Loucy (cell line): ENCODE results near the gene CPXCR1.
"Not testable (repeated sequence)": the region's sequence is repeated elsewhere in the genome, so short reads cannot be mapped to it uniquely, and the experiment has no call there.

ENCODE experiments used
- H2AFZ ChIP-seq: fragments of 200-600 bp; sonication (generic); 2 replicates; pipeline ENCODE4 v1.6.0; 2016; ENCODE audit warnings: antibody characterized with exemption, mild to moderate bottlenecking, low read length, moderate library complexity
- H3F3A ChIP-seq: fragments of 200-600 bp; 2 replicates; pipeline ENCODE4 v1.6.0; 2016; ENCODE audit warnings: antibody characterized with exemption, low read depth, mild to moderate bottlenecking
- H3K27me3 ChIP-seq: fragments of 200-600 bp; sonication (generic); 2 replicates; pipeline ENCODE4 v1.6.1; 2014; ENCODE audit warnings: low read length, mild to moderate bottlenecking; ENCODE audit not compliant: insufficient read depth, poor library complexity, severe bottlenecking
- H3K36me3 ChIP-seq: fragments of 200-600 bp; sonication (generic); 2 replicates; pipeline ENCODE4 v1.6.1; 2016; ENCODE audit warnings: low read length; ENCODE audit not compliant: insufficient read depth
- H3K4me1 ChIP-seq: fragments of 200-600 bp; sonication (generic); 2 replicates; pipeline ENCODE4 v1.5.1; 2014; ENCODE audit warnings: low read length, mild to moderate bottlenecking; ENCODE audit not compliant: insufficient read depth, poor library complexity, severe bottlenecking
- H3K4me2 ChIP-seq: fragments of 200-600 bp; sonication (generic); 2 replicates; pipeline ENCODE4 v1.6.0; 2014; ENCODE audit warnings: antibody characterized with exemption, low read length, low read depth, mild to moderate bottlenecking; ENCODE audit not compliant: poor library complexity, severe bottlenecking
- H3K4me3 ChIP-seq: fragments of 200-600 bp; sonication (generic); 2 replicates; pipeline ENCODE4 v1.5.1; 2014; ENCODE audit warnings: low read length, mild to moderate bottlenecking, mixed read lengths; ENCODE audit not compliant: poor library complexity, severe bottlenecking
- H3K79me2 ChIP-seq: fragments of 200-600 bp; sonication (generic); 2 replicates; pipeline ENCODE4 v1.6.1; 2014; ENCODE audit warnings: low read length; ENCODE audit not compliant: insufficient read depth
- H3K9ac ChIP-seq: fragments of 200-600 bp; sonication (generic); 2 replicates; pipeline ENCODE4 v1.6.0; 2014; ENCODE audit warnings: mild to moderate bottlenecking, low read depth, low read length, moderate library complexity; ENCODE audit not compliant: poor library complexity, severe bottlenecking
- H3K9me2 ChIP-seq: fragments of 200-600 bp; sonication (generic); replicated peaks from 2 replicates; pipeline ENCODE4 v1.6.1; 2016; ENCODE audit warnings: low read depth, low read length, mixed read lengths
- H3K9me3 ChIP-seq: fragments of 200-600 bp; sonication (generic); 2 replicates; pipeline ENCODE4 v1.6.1; 2014; ENCODE audit warnings: mild to moderate bottlenecking, antibody characterized with exemption, low read length, low read depth; ENCODE audit not compliant: insufficient read depth
- H4K20me1 ChIP-seq: fragments of 200-600 bp; sonication (generic); 2 replicates; pipeline ENCODE4 v1.6.0; 2014; ENCODE audit warnings: antibody characterized with exemption, low read length, mild to moderate bottlenecking; ENCODE audit not compliant: insufficient read depth, poor library complexity, severe bottlenecking
- EZH2phosphoT487 ChIP-seq: fragments of 200-600 bp; IDR thresholded peaks from 2 replicates; pipeline ENCODE4 v1.6.1; 2018; ENCODE audit warnings: antibody characterized with exemption, mild to moderate bottlenecking, moderate library complexity, borderline replicate concordance
- TF ChIP-seq, protein P1 (sequence below): fragments of 200-600 bp; sonication (generic); conservative IDR thresholded peaks from 2 replicates; pipeline ENCODE4 v1.5.1; 2014; ENCODE audit warnings: mild to moderate bottlenecking, antibody characterized with exemption, low read length

The CPXCR1 gene

DNA sequence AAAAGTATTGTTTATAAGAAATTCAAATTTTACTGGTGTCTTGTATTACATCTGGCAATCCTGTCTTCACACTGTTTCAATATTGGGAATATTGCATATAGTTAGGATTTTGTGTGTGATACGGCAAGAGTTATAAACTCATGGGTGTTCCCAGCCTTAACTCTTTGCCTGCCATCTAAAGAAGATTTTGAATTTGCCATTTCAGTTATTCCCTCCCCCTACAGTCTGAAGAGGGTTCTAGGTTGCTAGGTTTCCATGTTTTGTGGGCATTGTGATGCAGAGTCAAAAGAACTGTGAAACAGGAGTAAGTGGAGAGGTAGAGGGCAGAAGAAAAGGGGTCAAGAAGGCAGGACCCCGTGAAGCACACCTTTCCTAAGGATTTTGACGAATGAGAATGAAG lies at the start of gene CPXCR1:
Gene CPXCR1, plus strand, starts transcription at position 301 of the 400 bp plus-strand sequence. CDS start 6,190 bp downstream, outside the sequence.
- Histone ChIP-seq H3K4me2 (no peak within 1 kb of the TSS), H4K20me1 (no peaks in the 10 kb centered on the region), H3K27me3 (no peaks in the 10 kb centered on the region), H3K9me3 (no peaks in the 10 kb centered on the region), H3K9ac (no peak within 1 kb of the TSS), H3K79me2 (no peaks in the 10 kb centered on the region), H3K4me3 (no peak within 1 kb of the TSS), H2AFZ (no peak within 1 kb of the TSS), H3F3A (no peaks in the 10 kb centered on the region), H3K4me1 (no peaks in the 10 kb centered on the region), H3K9me2 (no peaks in the 10 kb centered on the region), H3K36me3 (no peaks in the 10 kb centered on the region)
- TF ChIP-seq, protein P1, sequence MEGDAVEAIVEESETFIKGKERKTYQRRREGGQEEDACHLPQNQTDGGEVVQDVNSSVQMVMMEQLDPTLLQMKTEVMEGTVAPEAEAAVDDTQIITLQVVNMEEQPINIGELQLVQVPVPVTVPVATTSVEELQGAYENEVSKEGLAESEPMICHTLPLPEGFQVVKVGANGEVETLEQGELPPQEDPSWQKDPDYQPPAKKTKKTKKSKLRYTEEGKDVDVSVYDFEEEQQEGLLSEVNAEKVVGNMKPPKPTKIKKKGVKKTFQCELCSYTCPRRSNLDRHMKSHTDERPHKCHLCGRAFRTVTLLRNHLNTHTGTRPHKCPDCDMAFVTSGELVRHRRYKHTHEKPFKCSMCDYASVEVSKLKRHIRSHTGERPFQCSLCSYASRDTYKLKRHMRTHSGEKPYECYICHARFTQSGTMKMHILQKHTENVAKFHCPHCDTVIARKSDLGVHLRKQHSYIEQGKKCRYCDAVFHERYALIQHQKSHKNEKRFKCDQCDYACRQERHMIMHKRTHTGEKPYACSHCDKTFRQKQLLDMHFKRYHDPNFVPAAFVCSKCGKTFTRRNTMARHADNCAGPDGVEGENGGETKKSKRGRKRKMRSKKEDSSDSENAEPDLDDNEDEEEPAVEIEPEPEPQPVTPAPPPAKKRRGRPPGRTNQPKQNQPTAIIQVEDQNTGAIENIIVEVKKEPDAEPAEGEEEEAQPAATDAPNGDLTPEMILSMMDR, result no peak
- no peak for TF ChIP-seq EZH2phosphoT487

DNA sequence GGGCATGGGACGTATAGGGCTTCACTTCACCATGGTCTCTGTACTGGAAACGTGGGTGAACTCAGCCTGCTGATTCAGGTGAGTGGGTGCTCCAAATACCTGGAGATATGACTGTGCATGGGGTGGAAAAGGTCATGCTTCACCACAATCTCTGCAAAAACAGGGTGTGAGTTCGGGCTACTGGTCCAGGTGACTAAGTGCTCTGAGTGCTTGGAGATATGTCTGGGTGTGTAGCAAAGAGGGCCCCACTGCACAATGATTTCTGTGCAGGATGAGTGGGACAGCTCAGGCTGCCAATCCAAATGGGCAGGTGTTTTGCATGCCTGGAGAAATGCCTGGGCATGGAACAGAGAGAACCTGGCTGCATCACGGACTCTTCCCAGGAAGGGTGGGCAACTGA lies 11.2 kb upstream of the CPXCR1 start:
- no peaks in the 10 kb centered on the region for H3K79me2 ChIP-seq
- H2AFZ ChIP-seq, result no peak overlapping the region
- H3F3A ChIP-seq, result no peaks in the 10 kb centered on the region
- H3K4me3 ChIP-seq, result no peak overlapping the region
- no peaks in the 10 kb centered on the region for H3K9me2 ChIP-seq
- H3K27me3 ChIP-seq, result no peaks in the 10 kb centered on the region
- H3K9me3 ChIP-seq, result no peaks in the 10 kb centered on the region
- H4K20me1 ChIP-seq, result no peaks in the 10 kb centered on the region
- no peak overlapping the region for H3K4me2 ChIP-seq
- no peaks in the 10 kb centered on the region for H3K36me3 ChIP-seq
- H3K4me1 ChIP-seq, result no peaks in the 10 kb centered on the region
- H3K9ac ChIP-seq, result no peak overlapping the region
- TF ChIP-seq, protein P1, result no peak
- no peak for TF ChIP-seq EZH2phosphoT487

DNA sequence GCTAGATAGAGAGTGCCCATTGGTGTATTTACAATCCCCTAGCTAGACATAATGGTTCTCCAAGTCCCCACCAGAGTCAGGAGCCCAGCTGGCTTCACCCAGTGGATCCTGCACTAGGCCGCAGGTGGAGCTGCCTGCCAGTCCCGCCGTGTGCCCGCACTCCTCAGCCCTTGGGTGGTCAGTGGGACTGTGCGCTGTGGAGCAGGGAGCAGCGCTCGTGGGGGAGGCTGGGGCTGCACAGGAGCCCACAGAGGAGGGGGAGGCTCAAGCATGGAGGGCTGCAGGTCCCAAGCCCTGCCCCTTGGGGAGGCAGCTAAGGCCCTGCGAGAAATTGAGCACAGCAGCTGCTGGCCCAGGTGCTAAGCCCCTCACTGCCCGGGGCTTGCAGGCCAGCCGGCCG lies 810 bp upstream of the CPXCR1 start:
- not testable (repeated sequence) for H3F3A ChIP-seq, H3K4me2 ChIP-seq, H2AFZ ChIP-seq, H3K4me3 ChIP-seq, H4K20me1 ChIP-seq, H3K9ac ChIP-seq, H3K9me3 ChIP-seq, H3K9me2 ChIP-seq, H3K27me3 ChIP-seq, H3K4me1 ChIP-seq, H3K79me2 ChIP-seq, H3K36me3 ChIP-seq

- H4K20me1 ChIP-seq, H3K9ac ChIP-seq, H3K9me3 ChIP-seq, H3F3A ChIP-seq, H3K9me2 ChIP-seq, H3K4me1 ChIP-seq, H3K36me3 ChIP-seq, H3K27me3 ChIP-seq, H3K4me3 ChIP-seq, H3K4me2 ChIP-seq, H2AFZ ChIP-seq, H3K79me2 ChIP-seq: not testable (repeated sequence)
These were observed 5.3 kb downstream of the CPXCR1 start for GRCh38 chrX:88752339-88752738.
